Mesothelial cell of epicardium (in vitro differentiated cells): ENCODE measurements around the gene SEMA4A. TPM values are rescaled to one million over a fixed set of nuclear protein-coding genes. Genes with fewer than 3 reads are reported as not detected.

Experiments used
- DNase-seq, 2 experiments: peaks; one replicate each; pipeline ENCODE4 v3.0.0; 2021; ENCODE audit warnings: low spot score in 2 of 2; ENCODE audit not compliant: unreplicated experiment in 2 of 2
- H3K27ac Mint-ChIP-seq: 2 replicates; pipeline ENCODE4 v1.8.0; 2021; ENCODE audit warnings: mixed read lengths
- H3K27me3 Mint-ChIP-seq: 2 replicates; pipeline ENCODE4 v1.8.0; 2021; ENCODE audit warnings: low read depth, mixed read lengths
- H3K36me3 Mint-ChIP-seq: 2 replicates; pipeline ENCODE4 v1.8.0; 2021; ENCODE audit warnings: mixed read lengths
- H3K4me1 Mint-ChIP-seq: 2 replicates; pipeline ENCODE4 v1.8.0; 2021; ENCODE audit warnings: mixed read lengths
- H3K4me3 Mint-ChIP-seq: 2 replicates; pipeline ENCODE4 v1.8.0; 2021; ENCODE audit warnings: mild to moderate bottlenecking, moderate library complexity, mixed read lengths
- H3K9me3 Mint-ChIP-seq: 2 replicates; pipeline ENCODE4 v1.8.0; 2021; ENCODE audit warnings: mixed read lengths
- CTCF ChIP-seq: fragments of 200-600 bp; sonication (generic); IDR thresholded peaks from one replicate; pipeline ENCODE4 v1.5.0; 2021; ENCODE audit warnings: antibody characterized with exemption; ENCODE audit not compliant: unreplicated experiment
- total RNA-seq: library from RNA; stranded (reverse); gene quantifications from 3 replicates; pipeline ENCODE4 v1.2.1, GENCODE V29; 2021

The SEMA4A gene
- total RNA-seq, 1 donor from 2014 or later: 18.7 TPM

GRCh38 chr1:156160743-156161171 is 7.4 kb downstream of the SEMA4A start:
- TF ChIP-seq CTCF: no peak
- peak overlapping the region; percentile 61 for H3K4me3 Mint-ChIP-seq
- H3K27me3 Mint-ChIP-seq: no peaks in the 10 kb centered on the region
- DNase-seq: peak; percentile 71
- peaks cover 23% of the 10 kb centered on the region for H3K4me1 Mint-ChIP-seq
- H3K9me3 Mint-ChIP-seq: peaks cover 8% of the 10 kb centered on the region
- peak overlapping the region; percentile 59 for H3K27ac Mint-ChIP-seq
- peaks cover 14% of the 10 kb centered on the region for H3K36me3 Mint-ChIP-seq

GRCh38 chr1:156162430-156163037 is 9.1 kb downstream of the SEMA4A start:
- Mint-ChIP-seq H3K27me3 (no peaks in the 10 kb centered on the region), H3K4me1 (peaks cover 23% of the 10 kb centered on the region), H3K36me3 (peaks cover 19% of the 10 kb centered on the region), H3K27ac (peak overlapping the region; percentile 67), H3K9me3 (peaks cover 8% of the 10 kb centered on the region), H3K4me3 (no peak overlapping the region)
- no peak for DNase-seq
- no peak for TF ChIP-seq CTCF

DNA sequence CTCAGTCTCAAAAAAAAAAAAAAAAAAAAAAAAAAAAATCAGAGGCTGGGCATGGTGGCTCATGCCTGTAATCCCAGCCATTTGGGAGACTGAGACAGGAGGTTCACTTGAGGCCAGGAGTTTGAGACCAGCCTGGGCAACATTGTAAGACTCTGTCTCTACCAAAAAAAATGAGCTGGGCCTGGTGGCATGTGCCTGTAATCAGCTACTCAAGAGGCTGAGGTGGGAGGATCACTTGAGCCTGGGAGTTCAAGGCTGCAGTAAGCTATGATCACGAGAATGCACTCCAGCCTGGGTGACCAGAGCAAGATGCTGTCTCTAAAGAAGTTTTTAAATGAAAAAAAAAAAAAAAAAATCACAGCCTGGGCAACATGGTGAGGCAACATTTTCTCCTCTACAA is 10.3 kb downstream of the SEMA4A start:
- DNase-seq: no peak
- Mint-ChIP-seq H3K36me3 (peaks cover 24% of the 10 kb centered on the region), H3K4me1 (peaks cover 23% of the 10 kb centered on the region), H3K4me3 (no peak overlapping the region), H3K9me3 (peaks cover 8% of the 10 kb centered on the region), H3K27ac (no peak overlapping the region), H3K27me3 (no peaks in the 10 kb centered on the region)
- no peak for TF ChIP-seq CTCF

GRCh38 chr1:156164125-156164831 is 10.9 kb downstream of the SEMA4A start:
- Mint-ChIP-seq H3K27ac (no peak overlapping the region), H3K27me3 (no peaks in the 10 kb centered on the region), H3K4me3 (no peak overlapping the region), H3K4me1 (peaks cover 23% of the 10 kb centered on the region), H3K36me3 (peaks cover 24% of the 10 kb centered on the region), H3K9me3 (peaks cover 8% of the 10 kb centered on the region)
- no peak for TF ChIP-seq CTCF
- no peak for DNase-seq

GRCh38 chr1:156165083-156165482 is 11.7 kb downstream of the SEMA4A start:
- TF ChIP-seq CTCF: no peak
- Mint-ChIP-seq H3K27ac (no peak overlapping the region), H3K4me3 (no peak overlapping the region), H3K9me3 (peaks cover 8% of the 10 kb centered on the region), H3K36me3 (peaks cover 24% of the 10 kb centered on the region), H3K4me1 (peaks cover 23% of the 10 kb centered on the region), H3K27me3 (no peaks in the 10 kb centered on the region)
- no peak for DNase-seq
